ENCODE results near the gene SRGAP1. TPM values are rescaled to one million over a fixed set of nuclear protein-coding genes. Genes with fewer than 3 reads are reported as not detected.
"Not testable (repeated sequence)": the region's sequence is repeated elsewhere in the genome, so short reads cannot be mapped to it uniquely, and the experiment has no call there.

The SRGAP1 gene
- total RNA-seq, 6 donors from 2014 or later, result 4.7 to 36.7 (median 14.0) TPM

- H3K9me3 ChIP-seq, result no peaks in the 10 kb centered on the region
- no peak overlapping the region for H3K4me3 ChIP-seq
- ATAC-seq (ENCODE audit: low FRiP score in 2 of 2) (no peak), DNase-seq (no peak)
- 74 to 86% methylated on average over 2 of the region's 2 CpGs for WGBS, 2 donors
- TF ChIP-seq POLR2AphosphoS5 (IDR thresholded peaks at IDR 0.05) (no peak), CTCF (IDR thresholded peaks at IDR 0.05) (no peak), POLR2A (IDR thresholded peaks at IDR 0.05) (no peak), EP300 (IDR thresholded peaks at IDR 0.05) (no peak)
- H3K27ac ChIP-seq, result peak overlapping the region in 1 of 4 donors; percentile 51
- no peaks in the 10 kb centered on the region for H3K27me3 ChIP-seq
- no peaks in the 10 kb centered on the region for H3K4me1 ChIP-seq
- H3K36me3 ChIP-seq, result peaks cover 0 to 2% (median 0%) of the 10 kb centered on the region in 4 donors
Measured at GRCh38 chr12:64070454-64070853, 226.0 kb downstream of the SRGAP1 start.

- no peaks in the 10 kb centered on the region for H3K4me1 ChIP-seq
- ATAC-seq (ENCODE audit: low FRiP score in 2 of 2) (no peak), DNase-seq (no peak)
- no peak overlapping the region for H3K4me3 ChIP-seq
- H3K9me3 ChIP-seq, result no peaks in the 10 kb centered on the region
- no peak for TF ChIP-seq EP300 (IDR thresholded peaks at IDR 0.05)
- no peak for TF ChIP-seq POLR2AphosphoS5 (IDR thresholded peaks at IDR 0.05)
- no peak for TF ChIP-seq POLR2A (IDR thresholded peaks at IDR 0.05)
- TF ChIP-seq CTCF (IDR thresholded peaks at IDR 0.05), result no peak
- H3K27me3 ChIP-seq, result no peaks in the 10 kb centered on the region
- H3K36me3 ChIP-seq, result no peaks in the 10 kb centered on the region
- 85 to 89% methylated on average over 5 of the region's 5 CpGs for WGBS, 2 donors
- H3K27ac ChIP-seq, result no peak overlapping the region
Measured at GRCh38 chr12:64072916-64073575, 228.5 kb downstream of the SRGAP1 start.

GRCh38 chr12:64076565-64076964, 232.1 kb downstream of the SRGAP1 start:
- WGBS, 2 donors, result 94 to 96% methylated on average over 9 of the region's 9 CpGs
- not testable (repeated sequence) for H3K27me3 ChIP-seq; DNase-seq; H3K9me3 ChIP-seq; ATAC-seq (ENCODE audit: low FRiP score in 2 of 2); H3K4me3 ChIP-seq; H3K27ac ChIP-seq
- Histone ChIP-seq H3K4me1 (peaks cover 4 to 14% (median 10%) of the 10 kb centered on the region in 4 donors), H3K36me3 (peaks cover 0 to 11% (median 0%) of the 10 kb centered on the region in 4 donors)

- Histone ChIP-seq H3K27ac (no peak overlapping the region), H3K4me1 (peaks cover 10 to 27% (median 20%) of the 10 kb centered on the region in 4 donors), H3K36me3 (peaks cover 0 to 11% (median 0%) of the 10 kb centered on the region in 4 donors), H3K9me3 (no peaks in the 10 kb centered on the region), H3K27me3 (no peaks in the 10 kb centered on the region), H3K4me3 (no peak overlapping the region)
- no peak for ATAC-seq (ENCODE audit: low FRiP score in 2 of 2)
- DNase-seq, result no peak
- TF ChIP-seq POLR2AphosphoS5 (IDR thresholded peaks at IDR 0.05) (no peak), CTCF (IDR thresholded peaks at IDR 0.05) (peak in 3 of 6 experiments; percentile 12 to 35 (median 25)), POLR2A (IDR thresholded peaks at IDR 0.05) (no peak)
Measured at GRCh38 chr12:64077922-64078321, 233.4 kb downstream of the SRGAP1 start.

GRCh38 chr12:64080319-64081007, 236.0 kb downstream of the SRGAP1 start:
- DNase-seq, result no peak
- Histone ChIP-seq H3K9me3 (no peaks in the 10 kb centered on the region), H3K4me1 (peaks cover 12 to 28% (median 26%) of the 10 kb centered on the region in 4 donors), H3K27me3 (no peaks in the 10 kb centered on the region), H3K4me3 (no peak overlapping the region), H3K36me3 (peaks cover 0 to 11% (median 0%) of the 10 kb centered on the region in 4 donors), H3K27ac (peak overlapping the region in 3 of 4 donors; percentile 46 to 65 (median 61))
- TF ChIP-seq EP300 (IDR thresholded peaks at IDR 0.05) (peak in 1 of 4 donors; percentile 65), POLR2A (IDR thresholded peaks at IDR 0.05) (no peak)
- ATAC-seq (ENCODE audit: low FRiP score in 2 of 2), result peak; percentile 18 to 62
- 42 to 45% methylated on average over 7 of the region's 7 CpGs for WGBS, 2 donors

Measured in upper lobe of left lung (tissue), 6 donors.